GM23338 (cell line): ENCODE data around the gene GPR3. TPM values are rescaled to one million over a fixed set of nuclear protein-coding genes. Genes with fewer than 3 reads are reported as not detected.

Experiments
- ATAC-seq: fragments of 200-7000 bp; cut with Tn5 transposase; 3 replicates; pipeline ENCODE4 v1.9.1; 2020
- DNase-seq: peaks from one replicate; pipeline ENCODE4 v3.0.0-alpha.2; 2015; ENCODE audit warnings: low spot score
- H2AFZ ChIP-seq: fragments of 200-600 bp; sonication (generic); 2 replicates; pipeline ENCODE4 v1.8.0; 2016; ENCODE audit warnings: antibody characterized with exemption, mild to moderate bottlenecking, moderate library complexity
- H3F3A ChIP-seq: fragments of 200-600 bp; sonication (generic); replicated peaks from 2 replicates; pipeline ENCODE4 v1.8.0; 2017; ENCODE audit warnings: antibody characterized with exemption, mixed run types, low read depth
- H3K27ac ChIP-seq: fragments of 200-600 bp; sonication (generic); 2 replicates; pipeline ENCODE4 v1.6.1; 2016; ENCODE audit warnings: low read depth
- H3K27me3 ChIP-seq: fragments of 200-600 bp; sonication (generic); 2 replicates; pipeline ENCODE4 v1.8.0; 2016; ENCODE audit warnings: mild to moderate bottlenecking, mixed run types, moderate library complexity; ENCODE audit not compliant: insufficient read depth
- H3K36me3 ChIP-seq: fragments of 200-600 bp; sonication (generic); 2 replicates; pipeline ENCODE4 v1.8.0; 2016; ENCODE audit warnings: mild to moderate bottlenecking; ENCODE audit not compliant: insufficient read depth
- H3K4me1 ChIP-seq: fragments of 200-600 bp; sonication (generic); 2 replicates; pipeline ENCODE4 v1.8.0; 2016; ENCODE audit warnings: mild to moderate bottlenecking, moderate library complexity; ENCODE audit not compliant: insufficient read depth
- H3K4me2 ChIP-seq: fragments of 200-600 bp; sonication (generic); 2 replicates; pipeline ENCODE4 v1.7.1; 2017; ENCODE audit warnings: mixed run types
- H3K4me3 ChIP-seq: fragments of 200-600 bp; sonication (generic); 2 replicates; pipeline ENCODE4 v1.6.1; 2016; ENCODE audit warnings: mixed run types
- H3K79me2 ChIP-seq: fragments of 200-600 bp; sonication (generic); replicated peaks from 2 replicates; pipeline ENCODE4 v1.8.0; 2017; ENCODE audit warnings: mild to moderate bottlenecking; ENCODE audit not compliant: insufficient read depth
- H3K9me2 ChIP-seq: fragments of 200-600 bp; sonication (generic); 2 replicates; pipeline ENCODE4 v1.8.0; 2017; ENCODE audit not compliant: insufficient read depth
- H4K20me1 ChIP-seq: fragments of 200-600 bp; sonication (generic); replicated peaks from 2 replicates; pipeline ENCODE4 v1.8.0; 2017; ENCODE audit warnings: mild to moderate bottlenecking; ENCODE audit not compliant: insufficient read depth
- H3K27ac Mint-ChIP-seq: 2 replicates; pipeline ENCODE4 v1.8.0; 2020; ENCODE audit warnings: inconsistent platforms, mild to moderate bottlenecking, moderate library complexity, mixed read lengths
- H3K27me3 Mint-ChIP-seq: 3 replicates; pipeline ENCODE4 v1.8.0; 2022; ENCODE audit warnings: low read depth, mild to moderate bottlenecking, moderate library complexity, mixed read lengths, inconsistent platforms; ENCODE audit not compliant: insufficient read depth, poor library complexity
- H3K36me3 Mint-ChIP-seq: 3 replicates; pipeline ENCODE4 v1.8.0; 2021; ENCODE audit warnings: low read depth, mild to moderate bottlenecking, inconsistent platforms, moderate library complexity, mixed read lengths
- H3K4me1 Mint-ChIP-seq: 3 replicates; pipeline ENCODE4 v1.8.0; 2020; ENCODE audit warnings: mild to moderate bottlenecking, inconsistent platforms, mixed read lengths
- H3K4me3 Mint-ChIP-seq: 3 replicates; pipeline ENCODE4 v1.8.0; 2021; ENCODE audit warnings: moderate library complexity, mild to moderate bottlenecking, inconsistent platforms, mixed read lengths
- H3K9me3 Mint-ChIP-seq: 3 replicates; pipeline ENCODE4 v1.8.0; 2020; ENCODE audit warnings: moderate library complexity, mild to moderate bottlenecking, inconsistent platforms, mixed read lengths
- EZH2 ChIP-seq: fragments of 200-600 bp; sonication (generic); IDR thresholded peaks from one replicate; pipeline ENCODE4 v1.8.0; 2017; ENCODE audit warnings: antibody characterized with exemption, mild to moderate bottlenecking, low read depth; ENCODE audit not compliant: unreplicated experiment
- JUNB ChIP-seq: IDR thresholded peaks from one replicate; pipeline ENCODE4 v1.6.1; 2016; ENCODE audit warnings: antibody characterized with exemption; ENCODE audit not compliant: unreplicated experiment
- NANOG ChIP-seq: IDR thresholded peaks from 2 replicates; pipeline ENCODE4 v1.6.1; 2016; ENCODE audit warnings: antibody characterized with exemption, borderline replicate concordance
- ZNF331 ChIP-seq: fragments of 250-450 bp; sonication (Bioruptor Pico); IDR thresholded peaks from 2 replicates; pipeline ENCODE4 v1.5.0; 2020; ENCODE audit warnings: low read depth, mild to moderate bottlenecking, moderate library complexity
- polyA plus RNA-seq: library from polyadenylated mRNA; unstranded; fragments of >200 nt; fragmentation: Nextera tagmentation; extraction: Ambion mirVana; gene quantifications from 2 replicates; pipeline ENCODE4 v1.2.1, GENCODE V29; 2016
- total RNA-seq: library from RNA; depleted of rRNA; stranded (reverse); fragments of >200 nt; shearing (Covaris generic); gene quantifications from 2 replicates; pipeline ENCODE4 v1.2.3, GENCODE V29; 2014
- TF ChIP-seq, protein P1 (sequence below): IDR thresholded peaks from 2 replicates; pipeline ENCODE4 v1.6.1; 2016; ENCODE audit warnings: antibody characterized with exemption
- TF ChIP-seq, protein P2 (sequence below), 2 experiments: fragments of 200-600 bp in 1 of 2; sonication (generic) in 1 of 2; conservative IDR thresholded peaks; 2 replicates each; pipeline versions ENCODE4 v1.5.1 to v1.6.1; 2016 to 2017; ENCODE audit warnings: antibody characterized with exemption in 2 of 2, low read depth in 2 of 2, mild to moderate bottlenecking in 2 of 2, moderate library complexity in 1 of 2

Gene GPR3
- total and polyA plus RNA-seq, 2 experiments from 2014 or later, result 5.9 to 9.1 TPM

DNA sequence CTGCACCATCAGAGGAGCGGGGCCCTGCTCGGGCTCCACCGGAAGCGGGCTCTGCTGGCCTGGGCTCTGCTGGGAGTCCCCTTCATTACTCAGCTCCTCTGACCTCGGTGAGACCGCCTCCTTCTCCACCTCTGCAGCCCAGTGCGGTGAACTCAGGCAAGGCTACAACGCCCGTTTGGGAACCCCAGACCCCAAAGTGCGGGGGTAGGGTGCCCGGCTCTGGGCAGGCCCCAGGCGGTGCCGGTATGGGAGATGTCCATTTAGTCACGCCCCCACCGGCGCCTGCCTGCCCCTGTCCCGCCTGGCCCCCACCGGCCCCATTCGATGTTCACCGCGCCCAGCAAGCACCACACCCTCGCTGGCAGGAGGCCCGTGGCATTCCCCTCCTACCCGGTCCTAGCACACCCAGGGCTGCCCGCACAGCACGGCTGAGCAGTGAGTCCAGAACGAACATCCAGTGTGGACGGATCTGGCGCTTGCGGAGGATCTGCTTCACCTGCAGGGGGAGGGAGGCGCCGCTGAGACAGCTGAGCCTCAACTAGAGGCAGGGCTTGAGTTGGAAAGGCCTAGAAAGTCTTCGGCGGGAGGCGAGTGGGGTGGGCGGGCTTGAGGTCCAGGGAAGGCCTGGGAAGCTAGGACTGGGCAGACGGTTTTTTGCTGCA is 35.7 kb upstream of the GPR3 start:
- Mint-ChIP-seq H3K9me3 (no peaks in the 10 kb centered on the region), H3K27me3 (peaks cover 42% of the 10 kb centered on the region), H3K4me1 (peaks cover 20% of the 10 kb centered on the region; the same call in 2 of the 3 replicates), H3K4me3 (no peak overlapping the region), H3K36me3 (peaks cover 5% of the 10 kb centered on the region; the same call in 1 of the 3 replicates), H3K27ac (no peak overlapping the region)
- Histone ChIP-seq H3K4me3 (peak overlapping the region; percentile 51; the same call in 1 of the 2 replicates), H4K20me1 (no peaks in the 10 kb centered on the region), H3K27ac (no peak overlapping the region), H3F3A (peaks cover 8% of the 10 kb centered on the region; the same call in 1 of the 2 replicates), H3K36me3 (no peaks in the 10 kb centered on the region), H3K79me2 (no peaks in the 10 kb centered on the region), H3K4me2 (peak overlapping the region; percentile 84), H2AFZ (no peak overlapping the region), H3K9me2 (no peaks in the 10 kb centered on the region), H3K4me1 (peaks cover 18% of the 10 kb centered on the region), H3K27me3 (peaks cover 41% of the 10 kb centered on the region)
- DNase-seq (peak; percentile 71), ATAC-seq (peak; percentile 19)
- TF ChIP-seq, protein P1, sequence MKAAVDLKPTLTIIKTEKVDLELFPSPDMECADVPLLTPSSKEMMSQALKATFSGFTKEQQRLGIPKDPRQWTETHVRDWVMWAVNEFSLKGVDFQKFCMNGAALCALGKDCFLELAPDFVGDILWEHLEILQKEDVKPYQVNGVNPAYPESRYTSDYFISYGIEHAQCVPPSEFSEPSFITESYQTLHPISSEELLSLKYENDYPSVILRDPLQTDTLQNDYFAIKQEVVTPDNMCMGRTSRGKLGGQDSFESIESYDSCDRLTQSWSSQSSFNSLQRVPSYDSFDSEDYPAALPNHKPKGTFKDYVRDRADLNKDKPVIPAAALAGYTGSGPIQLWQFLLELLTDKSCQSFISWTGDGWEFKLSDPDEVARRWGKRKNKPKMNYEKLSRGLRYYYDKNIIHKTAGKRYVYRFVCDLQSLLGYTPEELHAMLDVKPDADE, result no peak
- TF ChIP-seq, protein P2, sequence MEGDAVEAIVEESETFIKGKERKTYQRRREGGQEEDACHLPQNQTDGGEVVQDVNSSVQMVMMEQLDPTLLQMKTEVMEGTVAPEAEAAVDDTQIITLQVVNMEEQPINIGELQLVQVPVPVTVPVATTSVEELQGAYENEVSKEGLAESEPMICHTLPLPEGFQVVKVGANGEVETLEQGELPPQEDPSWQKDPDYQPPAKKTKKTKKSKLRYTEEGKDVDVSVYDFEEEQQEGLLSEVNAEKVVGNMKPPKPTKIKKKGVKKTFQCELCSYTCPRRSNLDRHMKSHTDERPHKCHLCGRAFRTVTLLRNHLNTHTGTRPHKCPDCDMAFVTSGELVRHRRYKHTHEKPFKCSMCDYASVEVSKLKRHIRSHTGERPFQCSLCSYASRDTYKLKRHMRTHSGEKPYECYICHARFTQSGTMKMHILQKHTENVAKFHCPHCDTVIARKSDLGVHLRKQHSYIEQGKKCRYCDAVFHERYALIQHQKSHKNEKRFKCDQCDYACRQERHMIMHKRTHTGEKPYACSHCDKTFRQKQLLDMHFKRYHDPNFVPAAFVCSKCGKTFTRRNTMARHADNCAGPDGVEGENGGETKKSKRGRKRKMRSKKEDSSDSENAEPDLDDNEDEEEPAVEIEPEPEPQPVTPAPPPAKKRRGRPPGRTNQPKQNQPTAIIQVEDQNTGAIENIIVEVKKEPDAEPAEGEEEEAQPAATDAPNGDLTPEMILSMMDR (conservative IDR thresholded peaks at IDR 0.05; ENCODE audit: low read depth in 2 of 2), result peak in 1 of 2 experiments; percentile 47; a peak in 2 of 4 replicates

DNA sequence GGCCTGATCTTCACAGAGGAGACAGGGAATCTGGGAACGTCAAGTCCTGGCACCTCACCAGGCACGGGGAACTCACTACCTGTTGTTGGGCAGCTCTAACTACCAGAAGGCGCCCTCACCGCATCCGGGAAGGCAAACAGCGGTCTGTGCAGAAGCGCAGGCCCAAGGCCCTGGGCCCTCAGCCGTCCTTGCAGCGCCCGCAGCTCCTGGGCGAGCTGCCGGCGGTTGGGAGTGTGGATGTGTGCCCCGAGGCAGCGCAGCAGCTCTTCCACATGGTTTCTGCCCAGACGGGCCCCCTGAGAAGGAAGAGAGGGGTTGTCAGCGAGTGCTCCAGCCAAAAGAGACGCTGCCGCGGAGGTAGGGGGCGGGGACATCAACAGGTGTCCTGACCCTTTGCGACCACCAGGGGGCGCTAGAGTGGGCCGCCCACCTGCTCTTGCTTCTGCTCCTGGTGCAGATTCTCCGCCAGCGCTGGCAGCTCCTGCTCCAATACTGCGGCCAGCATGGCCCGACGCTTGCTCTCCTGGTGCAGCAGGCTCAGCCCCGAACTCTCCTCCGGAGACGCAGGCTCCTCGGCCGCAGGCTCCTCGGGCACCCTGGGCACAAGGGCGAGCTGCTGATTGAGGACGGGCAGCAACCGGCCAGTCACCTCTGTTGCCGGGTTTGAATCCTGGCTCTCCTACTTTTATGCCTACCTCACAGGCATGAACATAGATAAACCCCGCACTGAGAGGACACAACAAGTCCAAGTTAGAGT is 35.0 kb upstream of the GPR3 start:
- peak overlapping the region; percentile 84 for H3K4me2 ChIP-seq
- H3K27ac ChIP-seq, result no peak overlapping the region
- peaks cover 14% of the 10 kb centered on the region for H3K4me1 ChIP-seq
- H3K4me1 Mint-ChIP-seq, result peaks cover 16% of the 10 kb centered on the region; the same call in 2 of the 3 replicates
- peaks cover 47% of the 10 kb centered on the region for H3K27me3 ChIP-seq
- peaks cover 5% of the 10 kb centered on the region; the same call in 1 of the 3 replicates for H3K36me3 Mint-ChIP-seq
- ATAC-seq (peak; percentile 72), DNase-seq (peak; percentile 87)
- H4K20me1 ChIP-seq, result no peaks in the 10 kb centered on the region
- H3K4me3 ChIP-seq, result peak overlapping the region; percentile 51
- peak overlapping the region; percentile 29; the same call in 1 of the 3 replicates for H3K4me3 Mint-ChIP-seq
- H2AFZ ChIP-seq, result peak overlapping the region; percentile 80
- no peaks in the 10 kb centered on the region for H3K9me3 Mint-ChIP-seq
- H3K27me3 Mint-ChIP-seq, result peaks cover 42% of the 10 kb centered on the region
- H3K79me2 ChIP-seq, result no peaks in the 10 kb centered on the region
- H3F3A ChIP-seq, result peaks cover 8% of the 10 kb centered on the region; the same call in 1 of the 2 replicates
- H3K27ac Mint-ChIP-seq, result no peak overlapping the region
- no peaks in the 10 kb centered on the region for H3K9me2 ChIP-seq
- H3K36me3 ChIP-seq, result no peaks in the 10 kb centered on the region
- TF ChIP-seq JUNB (no peak), EZH2 (peak; percentile 35), ZNF331 (no peak), NANOG (no peak)
- TF ChIP-seq, protein P2 (conservative IDR thresholded peaks at IDR 0.05; ENCODE audit: low read depth in 2 of 2), result peak; percentile 81 to 97
- TF ChIP-seq, protein P1, result no peak
